UCSD-AML1 (cell line): ENCODE data around the gene TMA7.
A peak's percentile ranks its signal among the peaks of the same experiment; 100 is the strongest.
"Not testable (repeated sequence)": the region's sequence is repeated elsewhere in the genome, so short reads cannot be mapped to it uniquely, and the experiment has no call there.

Experiments used
- DNase-seq: peaks from one replicate; lab custom pipeline; 2025; ENCODE audit not compliant: unreplicated experiment; lab: John Stamatoyannopoulos, UW

The TMA7 gene

DNA sequence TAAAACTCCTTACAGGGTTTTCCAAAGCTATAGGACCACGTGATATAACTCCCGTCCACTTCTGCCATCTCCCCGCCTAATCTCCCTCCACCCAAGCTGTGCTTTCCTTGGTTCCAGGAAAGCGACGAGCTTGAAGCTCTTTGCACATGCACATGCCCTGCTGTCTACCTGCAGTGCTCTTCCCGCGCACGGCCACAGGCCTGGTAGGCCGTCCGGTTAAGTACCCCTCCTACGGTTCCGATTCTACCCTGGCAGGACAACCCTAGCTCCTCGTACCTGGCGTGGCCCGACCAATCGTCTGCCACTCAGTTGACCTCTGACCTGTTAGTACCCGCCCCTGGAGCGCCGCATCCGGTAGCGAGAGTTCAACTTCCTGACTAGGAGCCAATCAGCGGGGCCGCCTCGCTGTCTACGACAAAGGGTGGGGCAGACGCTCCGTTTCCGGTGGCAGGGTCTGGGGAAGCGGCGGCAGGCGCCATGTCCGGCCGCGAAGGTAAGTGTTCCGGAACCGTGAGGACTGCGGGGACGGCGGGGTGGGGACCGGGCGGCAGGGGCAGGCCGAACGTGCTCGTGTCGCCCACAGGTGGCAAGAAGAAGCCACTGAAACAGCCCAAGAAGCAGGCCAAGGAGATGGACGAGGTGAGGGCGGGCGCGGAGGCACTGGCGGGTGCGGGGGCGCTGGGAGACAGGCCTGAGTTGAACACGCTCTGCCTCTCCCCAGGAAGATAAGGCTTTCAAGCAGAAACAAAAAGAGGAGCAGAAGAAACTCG lies at the start of gene TMA7, which contains the start of gene CCDC51:
TSS of gene TMA7 (plus strand) at position 438 of the 770 bp plus-strand sequence. CDS start at position 478, 40 bp downstream.
TSS of gene CCDC51 (minus strand) at position 300 of the 770 bp plus-strand sequence. CDS start 4,991 bp downstream, outside the sequence.
- DNase-seq, result peak; percentile 97

DNA sequence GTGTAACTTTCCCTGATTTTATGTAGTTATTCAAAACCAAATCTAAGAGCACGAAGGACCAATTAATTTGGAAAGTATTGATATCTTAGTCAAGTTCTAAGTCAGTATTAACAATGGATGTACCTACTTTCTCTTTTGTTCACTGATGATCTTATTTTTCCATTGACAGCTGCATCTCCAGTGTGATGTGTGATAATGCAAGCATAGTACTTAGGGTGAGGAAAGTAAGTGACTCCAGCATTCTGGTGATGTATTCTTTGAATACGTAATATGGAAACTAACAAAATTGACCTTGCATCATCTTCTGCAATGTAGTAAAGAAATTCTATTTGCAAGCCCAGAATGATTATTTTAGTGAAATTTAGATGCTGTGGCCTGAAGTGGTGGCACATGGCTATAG lies 45.7 kb upstream of the TMA7 start:
- DNase-seq, result no peak

DNA sequence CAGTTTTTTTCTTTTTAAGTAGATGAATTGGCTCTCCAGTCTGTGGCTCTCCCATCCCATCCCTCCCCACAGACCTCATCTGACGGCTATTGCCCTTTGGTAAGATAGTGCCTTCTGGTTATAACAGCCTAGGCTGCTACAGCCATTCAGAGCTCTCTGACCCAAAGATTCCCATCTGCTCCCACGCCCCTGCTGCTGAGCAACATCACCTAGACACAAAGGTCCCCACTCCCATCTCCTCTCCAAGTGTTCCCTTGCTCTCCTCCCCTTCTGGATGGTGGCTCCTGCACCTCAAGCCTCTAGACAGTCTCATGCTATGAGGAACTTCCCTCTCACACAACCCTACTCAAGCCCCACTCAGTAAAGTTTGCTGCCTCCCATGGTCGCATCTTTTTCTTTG lies 44.3 kb upstream of the TMA7 start:
- DNase-seq, result no peak

DNA sequence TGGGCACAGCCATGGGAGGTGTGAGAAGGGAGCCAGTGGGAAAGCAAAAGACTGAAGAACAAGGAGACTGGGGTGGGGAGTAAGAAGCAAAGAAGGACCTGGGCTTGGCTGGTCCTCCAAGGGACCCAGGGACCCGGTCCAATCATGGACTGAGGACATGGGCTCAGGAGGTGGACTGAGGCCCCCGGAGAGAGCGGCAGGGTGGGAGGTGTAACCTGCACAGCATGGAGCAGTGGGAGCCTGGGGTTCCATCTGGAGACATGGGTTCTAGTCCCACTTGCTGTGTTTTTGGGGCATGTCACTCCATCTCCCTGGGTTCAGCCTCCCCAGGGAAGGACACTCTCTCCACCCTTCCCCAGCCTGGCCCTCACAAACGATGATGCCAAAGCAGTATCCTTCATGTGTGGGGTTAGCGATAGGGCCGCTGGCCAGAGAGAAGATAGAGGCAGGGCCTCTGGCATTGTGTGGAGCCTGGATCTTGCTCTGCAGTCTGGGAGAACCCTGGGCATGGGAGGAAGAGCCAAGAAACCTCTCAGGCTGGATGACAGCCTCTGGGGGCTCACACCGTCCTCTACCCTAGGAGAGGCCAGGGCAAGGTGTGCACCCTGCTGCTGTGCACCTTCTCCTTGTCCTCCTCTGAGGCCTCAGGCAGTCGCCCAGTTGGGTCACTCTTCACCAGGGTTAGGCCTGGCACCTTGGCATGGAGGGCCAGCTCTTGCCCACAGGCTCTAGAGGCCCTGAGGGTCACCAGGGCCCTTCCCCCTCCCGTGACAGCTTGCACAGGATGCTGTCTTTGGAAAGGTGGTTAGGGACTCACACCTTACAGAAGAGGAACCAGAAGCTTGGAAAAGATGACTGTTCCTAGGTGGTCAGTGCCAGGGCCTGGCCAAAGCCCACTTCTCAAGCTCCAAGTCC lies 42.0 kb upstream of the TMA7 start:
- DNase-seq, result no peak

DNA sequence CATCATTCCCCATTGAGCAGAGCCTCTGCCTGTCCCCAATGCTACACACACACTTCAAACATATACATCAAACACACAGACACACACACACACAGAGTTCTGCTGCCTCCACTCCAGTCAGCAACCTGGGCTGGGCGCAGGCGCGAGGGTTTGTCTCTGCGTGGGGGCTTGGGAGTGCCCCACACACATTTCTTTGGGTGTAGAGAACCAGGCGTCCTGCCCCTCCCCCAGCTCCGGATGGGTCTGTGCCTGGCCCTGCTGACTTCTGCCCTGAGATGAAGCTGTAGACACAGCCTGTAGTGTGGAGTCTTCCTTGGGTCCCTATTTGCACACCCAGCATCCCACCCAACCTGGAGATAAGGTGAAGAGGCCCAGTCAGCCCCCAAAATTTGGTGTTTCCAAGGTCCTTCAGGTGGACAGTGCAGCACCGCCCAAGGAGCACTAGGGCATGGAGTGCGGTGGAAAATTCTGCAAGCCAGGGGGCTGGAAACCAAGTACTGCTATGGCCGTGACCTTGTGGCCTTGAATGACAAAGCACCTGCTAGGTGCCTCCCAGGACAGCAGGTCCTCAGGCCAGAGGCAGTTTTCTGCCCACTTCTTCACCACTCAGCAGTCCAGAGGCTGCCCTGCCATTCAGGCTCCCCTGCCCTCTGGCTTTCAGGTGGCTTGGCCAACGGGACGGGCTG lies 41.2 kb upstream of the TMA7 start:
- DNase-seq, result no peak

DNA sequence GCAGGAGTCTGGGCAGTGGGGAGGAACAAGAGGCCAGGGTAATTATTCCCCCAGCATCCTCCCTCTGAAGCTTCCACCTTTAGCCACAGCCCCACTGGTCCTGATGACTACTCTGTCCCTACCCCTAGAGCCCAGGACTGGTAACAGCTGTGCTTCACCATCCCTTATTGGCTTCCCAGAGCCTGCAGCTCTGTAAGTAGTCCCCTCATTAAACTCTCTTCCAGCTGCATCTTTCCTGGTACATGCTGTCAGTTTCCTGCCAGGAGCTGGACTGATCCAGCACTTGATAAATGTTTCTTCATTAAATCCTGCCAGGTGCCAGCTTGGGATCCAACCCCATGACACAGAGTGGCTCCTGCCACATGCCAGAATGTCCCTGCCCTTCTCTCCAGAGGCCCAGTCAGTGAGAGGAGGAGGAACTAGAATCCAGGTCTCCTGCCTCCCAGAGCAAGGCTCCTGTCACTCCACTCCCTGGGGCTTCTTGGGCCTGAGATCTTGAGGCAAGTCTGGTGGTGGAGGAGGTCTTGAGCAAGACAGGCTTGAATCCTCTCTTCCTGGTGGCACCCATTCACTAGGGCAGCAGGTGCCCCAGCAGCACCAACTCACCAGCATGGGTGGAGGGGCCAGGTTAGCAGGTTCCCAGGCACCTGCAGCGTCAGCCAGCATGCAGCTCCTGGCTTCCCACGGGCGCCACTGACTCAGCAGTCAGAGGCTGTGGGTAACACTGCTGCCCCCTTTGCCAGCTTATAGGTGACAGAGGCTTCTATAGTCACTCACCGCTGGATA lies 40.5 kb upstream of the TMA7 start:
- DNase-seq, result no peak

DNA sequence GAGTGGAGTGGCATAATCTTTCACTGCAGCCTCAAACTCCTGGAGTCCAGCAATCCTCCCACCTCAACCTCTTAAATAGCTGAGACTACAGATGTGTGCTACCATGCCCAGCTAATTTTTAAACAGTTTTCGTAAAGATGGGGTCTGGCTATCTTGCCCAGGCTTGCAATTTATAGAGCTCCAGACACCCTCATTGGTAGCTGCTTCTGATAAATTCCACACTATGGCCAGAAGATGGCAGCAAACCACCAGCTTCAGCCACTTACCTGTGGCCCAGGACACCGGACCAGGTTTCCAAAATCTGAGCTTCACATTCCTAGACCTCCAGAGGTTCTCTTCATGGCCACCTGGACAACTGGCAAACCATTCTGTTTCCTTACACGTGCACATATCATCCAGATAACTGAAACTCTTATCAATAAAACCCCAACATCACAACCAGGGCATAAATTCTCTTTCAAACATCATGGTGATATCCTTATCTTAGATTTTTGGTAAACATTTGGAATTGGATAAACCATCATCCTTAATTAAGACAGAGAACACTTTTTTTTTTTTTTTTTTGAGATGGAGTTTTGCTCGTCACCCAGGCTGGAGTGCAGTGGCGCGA lies 39.1 kb upstream of the TMA7 start:
- DNase-seq, result no peak

DNA sequence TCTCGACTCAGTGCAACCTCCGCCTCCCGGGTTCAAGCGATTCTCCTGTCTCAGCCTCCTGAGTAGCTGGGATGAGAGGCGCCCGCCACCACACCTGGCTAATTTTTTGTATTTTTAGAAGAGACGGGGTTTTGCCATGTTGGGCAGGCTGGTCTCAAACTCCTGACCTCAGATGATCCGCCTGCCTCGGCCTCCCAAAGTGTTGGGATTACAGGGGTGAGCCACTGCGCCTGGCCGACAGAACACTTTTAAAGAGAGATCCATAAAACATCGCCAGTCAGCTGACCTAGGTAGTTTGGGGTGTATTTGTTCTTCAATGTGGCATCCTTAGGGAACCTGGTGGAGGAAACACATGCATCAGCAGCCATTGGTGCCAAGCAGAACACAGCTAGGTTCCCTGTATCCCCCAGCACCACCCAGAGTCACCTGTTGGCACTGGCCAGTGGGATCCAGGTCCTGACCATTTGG lies 38.6 kb upstream of the TMA7 start:
- DNase-seq, result not testable (repeated sequence)

DNA sequence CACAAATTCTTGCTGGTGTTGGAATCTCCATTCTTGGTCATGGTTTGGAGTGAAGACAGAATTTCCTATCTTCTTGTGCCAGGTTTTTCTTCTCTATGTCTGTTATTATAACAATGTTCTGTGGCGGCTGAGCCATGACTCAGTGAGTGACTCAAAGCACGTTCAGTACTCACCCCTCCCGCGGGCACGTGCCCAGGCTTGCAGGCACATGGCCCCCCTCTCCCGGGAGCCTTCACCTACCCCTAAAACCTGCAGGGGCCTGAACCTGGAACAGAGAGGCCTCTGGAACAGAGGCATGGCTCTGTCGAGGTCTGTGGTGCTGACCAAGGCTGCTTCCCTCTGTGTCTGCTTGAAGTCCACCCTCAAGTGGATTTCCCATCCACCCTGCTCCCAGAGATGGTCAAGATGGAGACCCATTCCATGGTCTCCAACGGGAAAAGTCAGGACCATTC lies 37.8 kb upstream of the TMA7 start:
- no peak for DNase-seq

DNA sequence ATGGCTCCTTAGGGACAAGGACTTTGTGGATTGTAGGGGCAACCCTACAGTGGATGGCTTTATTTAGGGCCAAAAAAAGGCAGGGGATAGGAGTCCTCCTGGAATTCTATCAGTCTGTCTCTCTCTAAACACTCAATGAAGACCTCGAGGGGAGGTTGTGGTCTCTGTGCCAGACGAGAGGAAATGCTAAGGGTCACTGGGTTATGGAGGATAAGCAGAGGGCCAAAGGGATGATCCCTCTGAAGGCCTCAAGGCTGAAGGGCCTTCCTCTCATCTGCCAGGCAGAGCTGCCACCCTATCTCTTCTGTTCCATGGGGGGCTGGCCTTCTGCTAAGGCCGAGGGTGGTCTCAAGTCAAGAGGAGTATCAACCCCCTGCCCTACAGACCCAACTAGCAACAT lies 37.1 kb upstream of the TMA7 start:
- DNase-seq, result no peak

DNA sequence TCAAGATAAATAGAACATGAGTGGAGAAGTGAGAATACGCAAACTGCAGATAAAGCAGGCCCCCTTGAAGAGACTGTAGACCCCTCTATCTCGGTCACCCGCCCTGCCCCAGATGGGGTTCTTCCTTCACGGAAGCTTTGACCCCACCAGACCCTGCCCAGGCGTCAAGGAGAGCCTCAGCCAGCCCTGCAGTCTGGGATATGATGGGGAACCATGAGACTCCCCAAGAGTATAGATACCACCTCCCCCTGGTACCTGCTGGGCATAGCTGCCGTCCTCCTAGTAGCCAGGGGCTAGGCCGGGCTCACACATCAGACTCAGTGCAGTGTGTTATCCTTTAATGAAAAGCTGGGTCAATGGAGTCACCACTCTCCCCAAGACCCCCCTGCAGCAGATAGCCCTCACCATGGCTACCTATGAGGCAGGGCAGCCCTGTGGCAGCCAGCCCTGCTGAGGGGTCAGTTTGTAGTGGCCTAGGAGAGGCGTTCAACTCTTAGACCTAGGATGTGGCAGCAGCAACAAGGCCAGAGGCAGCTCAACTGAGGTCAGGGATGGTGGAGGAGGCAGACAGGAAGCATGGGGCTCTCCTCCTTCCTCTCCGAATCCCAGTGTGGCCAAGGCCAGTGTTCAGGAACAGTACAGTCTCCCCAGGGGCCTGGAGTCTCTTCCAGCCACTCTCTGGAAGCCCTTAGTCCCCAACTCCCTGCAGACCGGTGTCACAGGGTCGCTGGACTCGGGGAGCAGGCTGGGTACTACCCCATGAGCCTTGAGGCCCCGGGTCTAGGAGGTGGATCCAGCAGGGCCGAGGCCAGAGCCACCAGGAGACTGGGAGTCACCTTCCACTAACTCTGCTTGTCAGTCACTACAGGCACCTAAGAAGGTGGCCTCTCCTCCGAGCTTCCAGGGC lies 36.3 kb upstream of the TMA7 start:
- no peak for DNase-seq

DNA sequence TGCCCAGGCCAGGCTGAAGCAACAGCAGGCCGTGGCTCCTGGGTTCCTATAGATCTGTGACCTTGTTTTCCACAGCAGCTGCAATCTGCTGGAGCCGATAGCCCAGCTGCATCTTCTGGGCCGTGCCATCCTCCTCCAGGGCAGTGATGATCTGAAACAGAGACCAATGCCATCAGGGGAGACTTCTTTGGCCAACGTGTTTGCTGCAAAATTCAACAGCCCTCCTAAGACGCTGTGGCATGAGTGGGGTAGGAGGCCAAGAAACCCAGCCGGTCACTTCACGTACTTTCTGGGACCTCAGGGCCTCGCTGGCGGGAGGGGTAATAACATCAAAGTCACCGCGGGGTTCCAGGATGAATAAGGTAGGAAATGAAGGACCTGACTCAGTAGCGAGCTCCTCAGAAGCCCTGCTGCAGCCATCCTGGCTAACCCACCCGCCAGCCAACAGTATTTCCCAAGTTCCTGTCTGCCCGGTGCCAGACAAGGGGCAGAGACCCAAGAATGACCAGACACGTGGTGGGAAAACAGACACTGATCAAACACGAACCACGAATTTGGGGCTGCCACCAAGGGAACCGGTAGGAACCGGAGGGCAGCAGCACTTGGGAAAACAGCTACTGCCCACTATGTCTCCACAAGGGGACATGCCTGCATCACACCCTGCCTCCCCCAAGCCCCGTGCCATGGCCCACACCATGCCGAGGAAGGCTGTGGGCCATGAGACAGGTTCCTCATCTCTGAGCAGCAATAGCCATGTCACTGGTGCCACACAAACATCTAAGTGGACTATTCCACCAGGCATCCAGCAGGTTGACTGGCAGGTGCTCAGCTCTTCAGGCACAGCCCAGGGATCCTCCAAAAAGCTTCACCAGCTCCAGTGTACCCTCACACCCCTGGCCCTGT lies 35.4 kb upstream of the TMA7 start:
- DNase-seq, result no peak

DNA sequence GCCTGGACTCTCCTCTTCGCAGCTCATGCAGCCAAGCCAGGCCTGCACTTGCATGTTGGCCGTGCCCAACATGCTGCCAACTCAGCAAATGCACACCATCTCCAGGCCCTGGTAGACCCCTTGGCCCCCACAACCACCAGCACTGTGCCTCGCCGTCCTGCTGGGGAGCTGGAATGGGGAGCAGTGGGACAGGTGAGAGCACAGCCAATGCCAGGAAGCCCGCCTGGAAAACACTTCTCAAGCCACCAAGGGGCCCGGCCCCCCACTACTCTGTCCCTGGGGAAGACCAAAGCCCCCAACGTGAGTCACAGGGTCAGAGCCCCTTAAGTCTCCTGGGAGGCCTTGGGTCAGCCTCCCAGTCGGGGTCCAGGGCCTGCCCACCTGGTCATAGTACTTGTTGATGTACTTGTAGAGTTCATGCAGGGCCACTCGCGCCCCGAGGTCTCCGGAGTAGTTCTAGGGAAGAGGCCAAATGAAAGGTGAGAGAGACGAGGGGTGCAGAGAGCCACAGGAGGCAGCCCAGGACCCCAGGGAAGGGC lies 34.6 kb upstream of the TMA7 start:
- DNase-seq, result no peak

DNA sequence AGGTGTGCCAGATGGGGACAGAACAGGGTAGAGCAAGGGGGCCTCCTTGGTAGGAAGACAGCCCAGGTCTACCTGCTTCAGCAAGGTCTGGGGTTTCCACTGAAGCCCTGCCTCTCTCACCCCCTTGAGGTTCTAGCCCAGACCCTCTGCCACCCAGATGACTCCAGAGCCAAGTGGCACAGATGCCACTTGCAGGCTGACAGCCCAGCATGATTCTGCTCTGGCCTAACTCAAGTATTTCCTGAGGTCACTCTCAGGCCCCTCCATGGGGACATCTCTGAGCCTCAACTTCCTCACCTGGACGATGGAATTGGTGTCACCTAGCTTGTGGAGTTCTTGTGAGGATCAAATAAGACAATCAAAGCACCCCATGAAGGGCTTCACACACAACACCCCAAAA lies 34.1 kb upstream of the TMA7 start:
- no peak for DNase-seq

DNA sequence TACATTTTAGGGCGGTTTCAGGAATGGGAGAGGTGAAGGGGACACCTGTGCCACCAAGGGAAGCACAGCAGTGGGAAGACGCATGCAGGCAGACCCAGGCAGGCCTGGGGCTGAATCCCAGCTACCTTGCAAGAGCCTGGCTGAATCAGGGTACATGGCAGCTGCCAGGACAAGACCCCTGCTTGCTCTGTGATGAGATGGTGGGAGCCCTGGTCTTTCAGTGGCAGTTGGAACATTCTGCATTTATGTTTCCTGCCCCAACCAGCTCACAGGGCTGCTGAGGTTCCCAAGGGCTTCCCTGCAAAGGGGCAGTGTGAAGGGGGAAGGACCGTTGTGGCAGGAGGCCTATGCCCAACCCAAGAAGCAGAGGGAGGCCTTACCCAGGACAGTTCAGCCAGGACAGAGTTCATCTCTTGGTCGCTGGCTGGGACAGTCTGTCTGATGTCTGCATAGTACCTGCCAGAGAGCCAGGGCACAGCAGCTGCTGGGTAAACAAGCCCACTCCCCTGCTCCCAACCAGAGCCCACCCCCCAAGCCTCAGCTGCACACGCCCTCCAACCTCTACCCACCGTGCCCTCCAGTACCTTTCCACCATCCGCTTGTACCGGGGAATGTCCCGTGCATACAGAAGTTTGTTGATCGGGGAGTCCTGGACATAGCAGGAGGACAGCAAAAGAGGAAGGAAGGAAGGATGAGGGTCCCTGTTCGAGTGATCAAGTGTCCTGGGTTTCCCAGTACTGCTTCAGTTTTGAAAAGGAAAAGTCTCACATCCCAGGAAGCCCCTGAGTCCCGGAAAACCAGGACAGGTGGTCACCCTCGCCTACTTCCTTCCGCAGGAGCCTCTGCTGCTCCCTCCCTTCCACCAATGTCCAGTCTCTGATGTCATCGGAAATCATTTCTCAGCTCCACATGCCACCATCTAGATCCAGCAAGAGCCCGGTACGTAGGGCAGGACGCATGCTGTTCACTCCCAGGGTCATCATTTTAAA lies 33.3 kb upstream of the TMA7 start:
- DNase-seq, result no peak

DNA sequence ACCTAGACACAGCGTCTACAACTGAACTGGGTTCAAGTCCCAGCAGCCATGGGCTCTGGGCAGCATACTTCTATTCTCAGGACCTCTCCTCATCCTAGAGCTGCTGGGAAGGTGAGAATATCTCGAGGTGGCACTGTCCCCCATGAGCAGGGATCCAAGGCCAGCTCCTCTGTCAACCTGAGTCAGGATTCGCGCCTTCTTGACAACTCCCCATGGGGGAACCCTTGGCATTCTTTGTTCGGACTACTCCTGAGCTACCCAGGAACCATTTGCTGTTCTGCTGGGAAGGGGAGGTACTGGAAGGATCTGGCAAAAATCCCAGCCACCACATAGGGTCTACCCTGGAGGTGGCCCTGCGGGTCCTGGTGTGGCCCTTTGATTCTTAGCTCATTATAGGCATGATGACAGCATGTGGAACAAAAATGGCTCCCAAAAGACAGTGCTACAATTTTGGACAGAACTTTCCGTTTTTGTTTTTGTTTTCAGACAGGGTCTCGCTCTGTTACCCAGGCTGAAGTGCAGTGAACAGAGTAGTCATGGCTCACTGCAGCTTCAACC lies 32.4 kb upstream of the TMA7 start:
- no peak for DNase-seq
